Measurements from ENCODE around the gene KLHDC8B. TPM values are rescaled to one million over a fixed set of nuclear protein-coding genes. Genes with fewer than 3 reads are reported as not detected.

KLHDC8B gene
- total and polyA plus RNA-seq, 9 of the 15 experiments (the other 6 are each of a cell fraction or from before 2014, with no cell fraction given), result 6.9 to 34.8 (median 25.2) TPM

DNA sequence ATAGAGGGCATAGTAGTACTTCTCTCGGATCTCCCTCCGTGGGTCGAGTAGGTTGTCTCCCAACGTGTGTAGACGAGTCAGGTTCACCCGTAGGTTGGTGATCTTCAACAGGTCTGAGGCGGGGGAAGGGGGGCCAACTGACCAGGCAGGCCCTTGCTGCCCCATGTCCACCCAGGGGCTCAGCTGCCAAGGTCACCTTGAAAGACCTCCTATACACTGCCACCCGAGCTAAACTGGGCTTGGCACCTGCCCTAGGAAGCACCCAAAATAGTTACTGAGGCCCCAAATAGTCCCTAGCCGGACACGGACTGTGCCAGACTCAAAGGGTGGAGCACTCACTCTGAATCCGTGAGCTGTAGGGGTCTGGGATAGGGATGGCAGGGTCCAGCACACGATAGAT lies 40.4 kb upstream of the KLHDC8B start:
- Histone ChIP-seq H3K4me2 (ENCODE audit: insufficient read depth, low read length) (no peak overlapping the region), H3K36me3 (ENCODE audit: control insufficient read depth, insufficient read depth, low read length) (no peaks in the 10 kb centered on the region), H3K4me1 (replicated peaks in 1 of 2; ENCODE audit: control insufficient read depth in 2 of 2, insufficient read depth in 2 of 2, low read length in 2 of 2) (peaks cover 2 to 32% of the 10 kb centered on the region in 2 experiments; a peak in 4 of 5 replicates), H3K9me1 (ENCODE audit: control insufficient read depth, insufficient read depth, low read length) (no peaks in the 10 kb centered on the region), H2AFZ (ENCODE audit: low read depth, low read length) (no peak overlapping the region), H4K20me1 (replicated peaks; ENCODE audit: control insufficient read depth, insufficient read depth, low read length) (no peaks in the 10 kb centered on the region), H3K79me2 (ENCODE audit: control insufficient read depth, insufficient read depth, low read length) (no peaks in the 10 kb centered on the region; the same call in 2 of the 3 replicates), H3K4me3 (no peak overlapping the region), H3K27me3 (ENCODE audit: control insufficient read depth in 2 of 2, insufficient read depth in 2 of 2, low read length in 2 of 2) (no peaks in the 10 kb centered on the region), H3K27ac (ENCODE audit: extremely low read depth, low read depth, low read length) (no peak overlapping the region), H3K9me3 (replicated peaks; ENCODE audit: control insufficient read depth, insufficient read depth, low read depth, low read length) (no peaks in the 10 kb centered on the region), H3K9ac (ENCODE audit: insufficient read depth in 1 of 2, low read depth in 2 of 2, low read length in 2 of 2) (no peak overlapping the region)
- intact Hi-C loops (cut with micrococcal nuclease) (no loop called here), in situ Hi-C loops (cut with MboI) (no loop called here)
- WGBS (ENCODE audit: insufficient coverage, low coverage, missing lambda C conversion rate), result 81% methylated on average over 12 of the region's 12 CpGs
- TF ChIP-seq, protein P1, sequence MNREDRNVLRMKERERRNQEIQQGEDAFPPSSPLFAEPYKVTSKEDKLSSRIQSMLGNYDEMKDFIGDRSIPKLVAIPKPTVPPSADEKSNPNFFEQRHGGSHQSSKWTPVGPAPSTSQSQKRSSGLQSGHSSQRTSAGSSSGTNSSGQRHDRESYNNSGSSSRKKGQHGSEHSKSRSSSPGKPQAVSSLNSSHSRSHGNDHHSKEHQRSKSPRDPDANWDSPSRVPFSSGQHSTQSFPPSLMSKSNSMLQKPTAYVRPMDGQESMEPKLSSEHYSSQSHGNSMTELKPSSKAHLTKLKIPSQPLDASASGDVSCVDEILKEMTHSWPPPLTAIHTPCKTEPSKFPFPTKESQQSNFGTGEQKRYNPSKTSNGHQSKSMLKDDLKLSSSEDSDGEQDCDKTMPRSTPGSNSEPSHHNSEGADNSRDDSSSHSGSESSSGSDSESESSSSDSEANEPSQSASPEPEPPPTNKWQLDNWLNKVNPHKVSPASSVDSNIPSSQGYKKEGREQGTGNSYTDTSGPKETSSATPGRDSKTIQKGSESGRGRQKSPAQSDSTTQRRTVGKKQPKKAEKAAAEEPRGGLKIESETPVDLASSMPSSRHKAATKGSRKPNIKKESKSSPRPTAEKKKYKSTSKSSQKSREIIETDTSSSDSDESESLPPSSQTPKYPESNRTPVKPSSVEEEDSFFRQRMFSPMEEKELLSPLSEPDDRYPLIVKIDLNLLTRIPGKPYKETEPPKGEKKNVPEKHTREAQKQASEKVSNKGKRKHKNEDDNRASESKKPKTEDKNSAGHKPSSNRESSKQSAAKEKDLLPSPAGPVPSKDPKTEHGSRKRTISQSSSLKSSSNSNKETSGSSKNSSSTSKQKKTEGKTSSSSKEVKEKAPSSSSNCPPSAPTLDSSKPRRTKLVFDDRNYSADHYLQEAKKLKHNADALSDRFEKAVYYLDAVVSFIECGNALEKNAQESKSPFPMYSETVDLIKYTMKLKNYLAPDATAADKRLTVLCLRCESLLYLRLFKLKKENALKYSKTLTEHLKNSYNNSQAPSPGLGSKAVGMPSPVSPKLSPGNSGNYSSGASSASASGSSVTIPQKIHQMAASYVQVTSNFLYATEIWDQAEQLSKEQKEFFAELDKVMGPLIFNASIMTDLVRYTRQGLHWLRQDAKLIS (CRISPR knock-in tag; IDR thresholded peaks at IDR 0.05), result no peak
- no peak for TF ChIP-seq POLR2H (tag; IDR thresholded peaks at IDR 0.05; ENCODE audit: low read depth)
- no peak for TF ChIP-seq WHSC1 (IDR thresholded peaks at IDR 0.05; ENCODE audit: low read length)
- TF ChIP-seq ESRRA (IDR thresholded peaks at IDR 0.05; ENCODE audit: borderline replicate concordance, low read depth), result no peak
- CTCF ChIA-PET (ENCODE audit: low intra/inter-chr PET ratio), result no interaction called here
- no peak for ATAC-seq
- no peak for FAIRE-seq
- POLR2A ChIA-PET, result interaction anchor here (0.6 to 2.4 kb wide), 3 partner anchors 10 to 174 kb away, joined by 3 to 8 read pairs (median 3); partner anchors contain the start of gene USP19
- no TSS peak for BruUV-seq (replicated peaks)
- no peak for DNase-seq (ENCODE audit: extremely low read depth in 1 of 4, low spot score in 3 of 4)

Measured in K562 (cell line).